ENCODE measurements around the gene APEX2. TPM values are rescaled to one million over a fixed set of nuclear protein-coding genes. Genes with fewer than 3 reads are reported as not detected.

APEX2 gene
- total and polyA plus RNA-seq, 2 donors (not counting 1 experiment from before 2014, with no cell fraction given) = 13.1 to 18.0 TPM

DNA sequence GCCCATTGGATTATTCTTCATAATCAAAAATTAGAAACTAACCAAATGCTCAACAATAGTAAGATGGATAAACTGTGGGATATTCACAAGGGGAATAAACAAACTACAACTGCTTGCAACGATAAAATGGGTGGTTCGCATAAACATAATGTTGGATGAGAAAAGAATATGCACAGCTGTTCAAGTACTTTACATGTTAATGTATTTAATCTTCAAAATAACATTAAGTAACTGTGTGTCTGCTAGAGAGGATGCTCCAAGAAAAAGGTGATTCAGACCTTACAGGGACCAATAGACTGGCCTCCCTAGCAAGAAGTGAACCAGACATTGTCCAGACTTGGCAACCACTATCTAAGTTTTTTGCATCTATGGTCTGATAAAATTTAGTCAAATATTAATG, 8.5 kb upstream of the APEX2 start:
- Histone ChIP-seq H3K27ac (ENCODE audit: low read length in 2 of 2) (no peak overlapping the region), H3K79me2 (ENCODE audit: control insufficient read depth, insufficient read depth, low read length) (no peaks in the 10 kb centered on the region), H4K20me1 (ENCODE audit: control insufficient read depth, insufficient read depth, low read length, poor library complexity, severe bottlenecking) (no peaks in the 10 kb centered on the region), H3K9me3 (ENCODE audit: control extremely low read depth in 1 of 3, control insufficient read depth in 2 of 3, insufficient read depth in 1 of 3, low read length in 2 of 3) (no peaks in the 10 kb centered on the region), H3K36me3 (replicated peaks in 1 of 2; ENCODE audit: control extremely low read depth in 1 of 2, control insufficient read depth in 1 of 2, extremely low read depth in 1 of 2, insufficient read depth in 2 of 2, low read length in 1 of 2) (no peaks in the 10 kb centered on the region), H2AFZ (ENCODE audit: insufficient read depth, low read depth, low read length, poor library complexity, severe bottlenecking) (no peak overlapping the region), H3K9ac (ENCODE audit: low read length) (no peak overlapping the region), H3K4me1 (ENCODE audit: control insufficient read depth in 2 of 2, insufficient read depth in 2 of 2, low read length in 2 of 2) (peaks cover 0 to 7% of the 10 kb centered on the region in 2 donors), H3K27me3 (replicated peaks in 1 of 4; ENCODE audit: control extremely low read depth in 1 of 4, control insufficient read depth in 3 of 4, insufficient read depth in 4 of 4, low read length in 3 of 4) (no peaks in the 10 kb centered on the region), H3K4me2 (replicated peaks; ENCODE audit: low read depth, low read length, poor library complexity, severe bottlenecking) (no peak overlapping the region), H3K4me3 (ENCODE audit: control extremely low read depth in 1 of 5, extremely low read depth in 1 of 5, insufficient read depth in 1 of 5, low read depth in 2 of 5, low read length in 4 of 5) (no peak overlapping the region)
- H3K4me3 Mint-ChIP-seq = no peak overlapping the region
- no peaks in the 10 kb centered on the region for H3K9me3 Mint-ChIP-seq (ENCODE audit: insufficient read depth)
- ATAC-seq (ENCODE audit: low read depth) = no peak
- H3K4me1 Mint-ChIP-seq = peaks cover 4% of the 10 kb centered on the region
- TF ChIP-seq, protein P1, sequence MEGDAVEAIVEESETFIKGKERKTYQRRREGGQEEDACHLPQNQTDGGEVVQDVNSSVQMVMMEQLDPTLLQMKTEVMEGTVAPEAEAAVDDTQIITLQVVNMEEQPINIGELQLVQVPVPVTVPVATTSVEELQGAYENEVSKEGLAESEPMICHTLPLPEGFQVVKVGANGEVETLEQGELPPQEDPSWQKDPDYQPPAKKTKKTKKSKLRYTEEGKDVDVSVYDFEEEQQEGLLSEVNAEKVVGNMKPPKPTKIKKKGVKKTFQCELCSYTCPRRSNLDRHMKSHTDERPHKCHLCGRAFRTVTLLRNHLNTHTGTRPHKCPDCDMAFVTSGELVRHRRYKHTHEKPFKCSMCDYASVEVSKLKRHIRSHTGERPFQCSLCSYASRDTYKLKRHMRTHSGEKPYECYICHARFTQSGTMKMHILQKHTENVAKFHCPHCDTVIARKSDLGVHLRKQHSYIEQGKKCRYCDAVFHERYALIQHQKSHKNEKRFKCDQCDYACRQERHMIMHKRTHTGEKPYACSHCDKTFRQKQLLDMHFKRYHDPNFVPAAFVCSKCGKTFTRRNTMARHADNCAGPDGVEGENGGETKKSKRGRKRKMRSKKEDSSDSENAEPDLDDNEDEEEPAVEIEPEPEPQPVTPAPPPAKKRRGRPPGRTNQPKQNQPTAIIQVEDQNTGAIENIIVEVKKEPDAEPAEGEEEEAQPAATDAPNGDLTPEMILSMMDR (IDR thresholded peaks at IDR 0.05) = no peak
- TF ChIP-seq EZH2 (IDR thresholded peaks at IDR 0.05; ENCODE audit: borderline replicate concordance, insufficient read depth, low read depth, low read length, poor library complexity, severe bottlenecking) = no peak
- no peaks in the 10 kb centered on the region for H3K27me3 Mint-ChIP-seq
- DNase-seq = no peak
- CTCF ChIA-PET = no interaction called here
- WGBS (ENCODE audit: insufficient coverage) = no CpG with 5 or more reads among the region's 2 CpGs
- no peak overlapping the region for H3K27ac Mint-ChIP-seq
- POLR2A ChIA-PET = no interaction called here
- intact Hi-C loops (cut with micrococcal nuclease) = no loop called here

DNA sequence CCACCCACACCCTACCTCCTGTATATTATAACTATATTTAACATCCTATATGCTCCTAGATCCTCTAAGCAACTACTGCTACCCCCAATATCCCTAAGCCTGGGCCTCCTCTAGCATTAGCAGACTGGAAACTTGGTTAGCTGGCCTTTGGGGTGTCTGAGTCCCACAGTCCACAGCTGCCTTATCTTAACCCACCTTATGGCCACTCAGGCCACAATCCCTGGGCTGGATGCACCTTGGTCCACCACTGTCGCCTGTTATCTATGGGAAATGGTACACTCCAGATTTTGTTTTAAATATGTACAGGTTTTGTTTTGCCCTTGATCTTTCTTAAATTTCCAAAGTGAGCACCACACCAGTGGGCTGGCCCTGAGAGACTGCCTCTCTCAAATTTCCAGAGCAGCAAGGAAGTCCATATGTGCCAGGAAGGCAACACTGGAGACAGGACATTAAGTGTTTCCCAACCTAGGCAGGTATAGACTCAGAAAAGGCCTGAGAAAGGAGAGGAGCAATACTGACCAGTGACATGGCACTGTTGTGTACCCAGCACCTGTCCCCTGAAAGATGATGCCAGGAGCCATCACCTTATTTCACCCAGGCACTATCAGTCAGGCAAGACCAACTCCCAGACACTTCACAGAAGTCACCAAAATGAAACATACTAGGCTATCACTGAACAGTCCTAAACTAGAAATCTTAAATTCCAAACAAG, 7.1 kb upstream of the APEX2 start:
- Histone ChIP-seq H3K4me2 (replicated peaks; ENCODE audit: low read depth, low read length, poor library complexity, severe bottlenecking) (no peak overlapping the region), H3K27me3 (replicated peaks in 1 of 4; ENCODE audit: control extremely low read depth in 1 of 4, control insufficient read depth in 3 of 4, insufficient read depth in 4 of 4, low read length in 3 of 4) (no peaks in the 10 kb centered on the region), H3K27ac (ENCODE audit: low read length in 2 of 2) (no peak overlapping the region), H3K9ac (ENCODE audit: low read length) (no peak overlapping the region), H3K36me3 (replicated peaks in 1 of 2; ENCODE audit: control extremely low read depth in 1 of 2, control insufficient read depth in 1 of 2, extremely low read depth in 1 of 2, insufficient read depth in 2 of 2, low read length in 1 of 2) (no peaks in the 10 kb centered on the region), H3K79me2 (ENCODE audit: control insufficient read depth, insufficient read depth, low read length) (no peaks in the 10 kb centered on the region), H4K20me1 (ENCODE audit: control insufficient read depth, insufficient read depth, low read length, poor library complexity, severe bottlenecking) (no peaks in the 10 kb centered on the region), H3K4me1 (ENCODE audit: control insufficient read depth in 2 of 2, insufficient read depth in 2 of 2, low read length in 2 of 2) (peaks cover 0 to 7% of the 10 kb centered on the region in 2 donors), H3K4me3 (ENCODE audit: control extremely low read depth in 1 of 5, extremely low read depth in 1 of 5, insufficient read depth in 1 of 5, low read depth in 2 of 5, low read length in 4 of 5) (no peak overlapping the region), H2AFZ (ENCODE audit: insufficient read depth, low read depth, low read length, poor library complexity, severe bottlenecking) (no peak overlapping the region), H3K9me3 (ENCODE audit: control extremely low read depth in 1 of 3, control insufficient read depth in 2 of 3, insufficient read depth in 1 of 3, low read length in 2 of 3) (no peaks in the 10 kb centered on the region)
- intact Hi-C loops (cut with micrococcal nuclease) = no loop called here
- peaks cover 4% of the 10 kb centered on the region for H3K4me1 Mint-ChIP-seq
- no peaks in the 10 kb centered on the region for H3K9me3 Mint-ChIP-seq (ENCODE audit: insufficient read depth)
- no peak overlapping the region for H3K27ac Mint-ChIP-seq
- no peak overlapping the region for H3K4me3 Mint-ChIP-seq
- no peak for TF ChIP-seq EZH2 (IDR thresholded peaks at IDR 0.05; ENCODE audit: borderline replicate concordance, insufficient read depth, low read depth, low read length, poor library complexity, severe bottlenecking)
- TF ChIP-seq, protein P1 (IDR thresholded peaks at IDR 0.05) = no peak
- no peak for DNase-seq
- ChIA-PET POLR2A (no interaction called here), CTCF (no interaction called here)
- ATAC-seq (ENCODE audit: low read depth) = no peak
- WGBS (ENCODE audit: insufficient coverage) = no CpG with 5 or more reads among the region's 1 CpG
- no peaks in the 10 kb centered on the region for H3K27me3 Mint-ChIP-seq

All from B cell (primary cell).